ENCODE results near the gene HTT.

HTT gene

DNA sequence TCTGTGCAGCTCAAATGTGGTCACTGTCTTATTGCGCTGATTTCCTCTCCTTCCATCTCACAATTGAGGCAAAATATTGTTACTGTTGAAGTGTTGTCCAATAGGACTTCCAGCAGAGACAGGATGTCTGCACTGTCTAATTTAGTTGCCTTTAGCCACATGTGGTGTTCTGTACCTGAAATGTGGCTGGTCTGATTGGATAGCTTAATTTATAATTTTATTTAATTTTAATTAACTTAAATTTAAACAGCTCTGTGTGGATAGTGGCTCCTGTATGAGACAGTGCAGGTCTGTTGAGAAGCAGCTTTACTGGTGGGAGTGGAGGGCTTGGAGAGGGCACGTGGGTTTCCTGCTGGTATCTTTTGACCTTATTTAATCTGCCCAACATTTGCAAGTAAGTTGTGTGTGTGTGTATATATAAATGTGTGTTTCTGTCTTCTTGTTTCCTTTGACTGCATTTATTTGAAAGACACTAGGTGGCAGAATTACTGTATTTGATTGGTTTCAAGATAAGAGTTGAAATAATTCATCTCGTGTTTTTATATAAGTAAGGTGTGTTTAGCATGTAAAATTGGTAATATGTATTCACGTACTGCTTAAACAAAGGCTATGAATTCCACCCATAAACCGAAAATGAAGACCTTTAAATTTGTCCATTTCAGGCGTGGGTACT lies 119.2 kb downstream of the HTT start:
- Histone ChIP-seq H3K36me3 (peaks cover 12% of the 10 kb centered on the region), H3K4me1 (peaks cover 13% of the 10 kb centered on the region), H3K9me3 (no peaks in the 10 kb centered on the region), H3K4me3 (ENCODE audit: low read depth, low read length) (no peak overlapping the region), H3K27me3 (no peaks in the 10 kb centered on the region)
- DNase-seq, result peak; percentile 25
- TF ChIP-seq, protein P1, sequence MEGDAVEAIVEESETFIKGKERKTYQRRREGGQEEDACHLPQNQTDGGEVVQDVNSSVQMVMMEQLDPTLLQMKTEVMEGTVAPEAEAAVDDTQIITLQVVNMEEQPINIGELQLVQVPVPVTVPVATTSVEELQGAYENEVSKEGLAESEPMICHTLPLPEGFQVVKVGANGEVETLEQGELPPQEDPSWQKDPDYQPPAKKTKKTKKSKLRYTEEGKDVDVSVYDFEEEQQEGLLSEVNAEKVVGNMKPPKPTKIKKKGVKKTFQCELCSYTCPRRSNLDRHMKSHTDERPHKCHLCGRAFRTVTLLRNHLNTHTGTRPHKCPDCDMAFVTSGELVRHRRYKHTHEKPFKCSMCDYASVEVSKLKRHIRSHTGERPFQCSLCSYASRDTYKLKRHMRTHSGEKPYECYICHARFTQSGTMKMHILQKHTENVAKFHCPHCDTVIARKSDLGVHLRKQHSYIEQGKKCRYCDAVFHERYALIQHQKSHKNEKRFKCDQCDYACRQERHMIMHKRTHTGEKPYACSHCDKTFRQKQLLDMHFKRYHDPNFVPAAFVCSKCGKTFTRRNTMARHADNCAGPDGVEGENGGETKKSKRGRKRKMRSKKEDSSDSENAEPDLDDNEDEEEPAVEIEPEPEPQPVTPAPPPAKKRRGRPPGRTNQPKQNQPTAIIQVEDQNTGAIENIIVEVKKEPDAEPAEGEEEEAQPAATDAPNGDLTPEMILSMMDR (IDR thresholded peaks at IDR 0.05; ENCODE audit: low read depth, low read length), result no peak; the same call in 1 of the 2 replicates

- Histone ChIP-seq H3K4me3 (ENCODE audit: low read depth, low read length) (no peak overlapping the region), H3K36me3 (peaks cover 6% of the 10 kb centered on the region), H3K9me3 (no peaks in the 10 kb centered on the region), H3K4me1 (peaks cover 13% of the 10 kb centered on the region), H3K27me3 (no peaks in the 10 kb centered on the region)
- DNase-seq, result no peak
- TF ChIP-seq, protein P1 (IDR thresholded peaks at IDR 0.05; ENCODE audit: low read depth, low read length), result no peak
Measured at GRCh38 chr4:3196670-3197359, 122.3 kb downstream of the HTT start.

- no peaks in the 10 kb centered on the region for H3K27me3 ChIP-seq
- H3K36me3 ChIP-seq, result peaks cover 6% of the 10 kb centered on the region
- H3K4me1 ChIP-seq, result peaks cover 13% of the 10 kb centered on the region
- TF ChIP-seq, protein P1 (IDR thresholded peaks at IDR 0.05; ENCODE audit: low read depth, low read length), result no peak
- no peak for DNase-seq
- H3K4me3 ChIP-seq (ENCODE audit: low read depth, low read length), result no peak overlapping the region
- no peaks in the 10 kb centered on the region for H3K9me3 ChIP-seq
Measured at GRCh38 chr4:3197366-3198105, 123.1 kb downstream of the HTT start.

DNA sequence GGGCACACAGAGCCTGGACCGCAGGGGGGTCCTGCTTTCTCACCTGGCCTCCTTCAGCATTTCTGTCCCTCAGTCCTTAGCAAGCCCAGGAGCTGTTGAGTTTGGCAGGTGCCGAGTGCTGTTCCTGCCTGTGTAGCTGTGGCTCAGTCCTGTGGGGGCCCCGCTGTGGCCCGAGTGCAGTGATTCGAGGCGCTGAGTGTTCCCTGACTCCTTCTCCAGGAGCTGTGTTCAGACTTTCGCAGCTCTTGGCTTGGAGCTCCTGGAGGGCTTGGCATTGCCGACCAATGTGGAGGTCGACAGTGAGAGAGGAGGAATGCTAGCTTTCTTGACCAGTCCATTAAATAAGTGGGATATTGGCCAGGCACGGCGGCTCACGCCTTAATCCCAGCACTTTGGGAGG lies 124.4 kb downstream of the HTT start:
- H3K36me3 ChIP-seq, result peaks cover 6% of the 10 kb centered on the region
- DNase-seq, result no peak
- TF ChIP-seq, protein P1 (IDR thresholded peaks at IDR 0.05; ENCODE audit: low read depth, low read length), result no peak

GRCh38 chr4:3199653-3200422 lies 125.4 kb downstream of the HTT start:
- Histone ChIP-seq H3K4me3 (ENCODE audit: low read depth, low read length) (no peak overlapping the region), H3K9me3 (no peaks in the 10 kb centered on the region), H3K36me3 (peaks cover 6% of the 10 kb centered on the region), H3K27me3 (no peaks in the 10 kb centered on the region), H3K4me1 (no peaks in the 10 kb centered on the region)
- no peak for DNase-seq
- TF ChIP-seq, protein P1 (IDR thresholded peaks at IDR 0.05; ENCODE audit: low read depth, low read length), result no peak

More for the DNA sequence above, 124.4 kb downstream of the HTT start:
- Histone ChIP-seq H3K27me3 (no peaks in the 10 kb centered on the region), H3K4me3 (ENCODE audit: low read depth, low read length) (no peak overlapping the region), H3K4me1 (peaks cover 2% of the 10 kb centered on the region; the same call in 1 of the 2 replicates), H3K9me3 (no peaks in the 10 kb centered on the region)
